Renal cortical epithelial cell (primary cell): ENCODE results near the gene MARCHF9. TPM values are rescaled to one million over a fixed set of nuclear protein-coding genes. Genes with fewer than 3 reads are reported as not detected.
"Not testable (repeated sequence)": the region's sequence is repeated elsewhere in the genome, so short reads cannot be mapped to it uniquely, and the experiment has no call there.

Experiments used
- DNase-seq: peaks from one replicate; pipeline ENCODE4 v3.0.0-alpha.2; 2011; ENCODE audit warnings: low read depth
- total RNA-seq: library from RNA; depleted of rRNA; stranded (reverse); fragments of >200 nt; gene quantifications from 2 replicates; pipeline ENCODE4 v1.2.3, GENCODE V29; 2014

The MARCHF9 gene
- 3.1 and 8.5 TPM in 2 replicates for total RNA-seq

- peak; percentile 62 for DNase-seq
Observed at GRCh38 chr12:57754411-57755193, at the start of gene MARCHF9. Gene MARCHF9, plus strand, starts transcription at chr12:57755103. Its CDS starts 426 bp downstream, at chr12:57755529.

GRCh38 chr12:57707250-57707649, 47.7 kb upstream of the MARCHF9 start:
- no peak for DNase-seq

GRCh38 chr12:57708296-57708695, 46.6 kb upstream of the MARCHF9 start:
- DNase-seq: no peak

GRCh38 chr12:57712701-57713100, 42.2 kb upstream of the MARCHF9 start:
- DNase-seq: no peak

- DNase-seq: no peak
Observed at GRCh38 chr12:57713209-57713608, 41.7 kb upstream of the MARCHF9 start.

GRCh38 chr12:57715036-57715748, 39.7 kb upstream of the MARCHF9 start:
- not testable (repeated sequence) for DNase-seq

- DNase-seq: no peak
Observed at GRCh38 chr12:57715786-57716185, 39.1 kb upstream of the MARCHF9 start.

GRCh38 chr12:57716305-57716704, 38.6 kb upstream of the MARCHF9 start:
- DNase-seq: no peak

- no peak for DNase-seq
Observed at GRCh38 chr12:57717131-57717530, 37.8 kb upstream of the MARCHF9 start.

GRCh38 chr12:57717846-57718640, 36.9 kb upstream of the MARCHF9 start:
- DNase-seq: no peak

GRCh38 chr12:57718641-57719528, 36.0 kb upstream of the MARCHF9 start:
- no peak for DNase-seq

GRCh38 chr12:57719777-57720605, 34.9 kb upstream of the MARCHF9 start:
- no peak for DNase-seq

- no peak for DNase-seq
Observed at GRCh38 chr12:57720606-57721595, 34.0 kb upstream of the MARCHF9 start.

GRCh38 chr12:57721846-57722608, 32.9 kb upstream of the MARCHF9 start:
- DNase-seq: not testable (repeated sequence)

GRCh38 chr12:57722716-57723629, 31.9 kb upstream of the MARCHF9 start:
- DNase-seq: no peak

- DNase-seq: no peak
Observed at GRCh38 chr12:57723630-57723962, 31.3 kb upstream of the MARCHF9 start.
